NK-92 treated with Interleukin-12 subunit alpha and Interleukin-12 subunit beta, amount 100 ng/mL, for 24 hours (cell line): ENCODE data around the gene SLC6A15.

Experiments
- DNase-seq: peaks from one replicate; lab custom pipeline; 2025; lab: John Stamatoyannopoulos, UW

Gene SLC6A15

GRCh38 chr12:84874125-84874824, 38.3 kb downstream of the SLC6A15 start:
- DNase-seq, result no peak

- no peak for DNase-seq
Measured at GRCh38 chr12:84862186-84862585, 50.4 kb downstream of the SLC6A15 start.

GRCh38 chr12:84860718-84861117, 51.9 kb downstream of the SLC6A15 start:
- no peak for DNase-seq

- no peak for DNase-seq
Measured at GRCh38 chr12:84858796-84859195, 53.8 kb downstream of the SLC6A15 start.

- DNase-seq, result no peak
Measured at GRCh38 chr12:84857525-84858208, 54.9 kb downstream of the SLC6A15 start.

- no peak for DNase-seq
Measured at GRCh38 chr12:84856156-84856900, 56.3 kb downstream of the SLC6A15 start.

GRCh38 chr12:84843593-84844144, 68.9 kb downstream of the SLC6A15 start:
- DNase-seq, result no peak

- DNase-seq, result no peak
Measured at GRCh38 chr12:84842406-84843013, 70.1 kb downstream of the SLC6A15 start.

- no peak for DNase-seq
Measured at GRCh38 chr12:84841591-84841990, 71.0 kb downstream of the SLC6A15 start.

GRCh38 chr12:84840356-84840755, 72.2 kb downstream of the SLC6A15 start:
- no peak for DNase-seq

- DNase-seq, result no peak
Measured at GRCh38 chr12:84826925-84827324, 85.7 kb downstream of the SLC6A15 start.

- no peak for DNase-seq
Measured at GRCh38 chr12:84825149-84825548, 87.5 kb downstream of the SLC6A15 start.

GRCh38 chr12:84822525-84822924, 90.1 kb downstream of the SLC6A15 start:
- DNase-seq, result no peak

- DNase-seq, result no peak
Measured at GRCh38 chr12:84816916-84817695, 95.5 kb downstream of the SLC6A15 start.

GRCh38 chr12:84814664-84815245, 97.8 kb downstream of the SLC6A15 start:
- no peak for DNase-seq

GRCh38 chr12:84813780-84814663, 98.6 kb downstream of the SLC6A15 start:
- DNase-seq, result no peak

- no peak for DNase-seq
Measured at GRCh38 chr12:84811291-84811690, 101.3 kb downstream of the SLC6A15 start.

GRCh38 chr12:84810611-84811010, 102.0 kb downstream of the SLC6A15 start:
- no peak for DNase-seq
